SKM-1 treated with dmso at 0.1 percent for 144 hours (cell line): ENCODE results near the gene KCNIP1.

Experiments used
- DNase-seq: peaks from one replicate; lab custom pipeline; 2025; ENCODE audit not compliant: unreplicated experiment; lab: John Stamatoyannopoulos, UW

The KCNIP1 gene

DNA sequence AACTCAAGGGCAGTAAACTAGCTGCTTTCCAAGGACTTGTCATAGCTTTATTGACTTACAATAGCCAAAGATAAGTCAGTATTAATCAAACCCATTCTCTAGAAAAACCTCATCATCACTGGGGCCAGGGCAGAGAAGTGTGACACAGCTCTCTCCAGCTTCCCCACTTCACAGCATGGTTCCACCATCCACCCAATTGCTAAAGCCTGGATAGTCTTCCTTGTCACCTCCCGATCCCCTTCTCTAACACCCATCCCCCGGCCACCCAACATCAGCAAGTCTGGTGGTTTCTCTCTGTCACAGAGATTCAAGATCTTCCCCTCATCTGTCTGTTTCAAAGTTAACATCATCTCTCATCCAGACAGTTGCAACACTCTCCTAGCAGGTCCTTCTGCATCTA, 191.1 kb downstream of the KCNIP1 start:
- DNase-seq: no peak

DNA sequence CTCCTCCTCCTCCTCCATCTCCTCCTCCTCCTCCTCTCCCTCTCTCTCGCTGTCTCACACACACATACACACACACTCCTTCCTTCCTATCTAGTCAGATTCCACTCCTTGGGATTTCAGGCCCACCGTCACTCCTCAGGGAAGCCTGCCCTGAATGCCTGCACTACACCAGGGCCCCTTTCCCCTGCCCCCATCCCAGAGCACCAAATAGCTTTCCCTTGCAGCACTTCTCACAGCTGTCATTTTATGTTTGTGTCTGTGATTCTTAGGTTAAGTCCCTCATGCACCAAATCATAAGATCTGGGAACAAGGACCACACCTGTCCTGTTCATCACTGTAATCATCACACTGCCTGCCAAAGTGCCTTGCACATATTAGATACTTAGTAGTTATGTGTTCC, 193.2 kb downstream of the KCNIP1 start:
- DNase-seq: no peak

DNA sequence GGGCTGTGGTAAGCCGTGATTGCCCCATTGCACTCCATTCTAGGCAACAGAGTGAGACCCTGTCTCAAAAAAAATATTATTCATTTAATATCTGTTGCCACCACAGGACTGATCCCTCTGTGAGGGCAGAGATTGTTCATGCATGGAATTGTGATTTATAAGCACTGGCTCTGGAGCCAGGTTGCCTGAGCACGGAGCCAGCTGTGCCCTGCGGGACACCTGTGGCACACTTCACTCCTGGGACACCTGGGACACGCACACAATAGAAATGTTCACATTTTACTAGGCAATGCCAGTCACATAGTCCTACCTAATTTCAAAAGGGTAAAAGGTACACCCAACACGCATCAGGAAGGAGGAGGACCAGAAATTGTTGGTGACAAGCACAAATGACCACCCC, 196.7 kb downstream of the KCNIP1 start:
- no peak for DNase-seq

DNA sequence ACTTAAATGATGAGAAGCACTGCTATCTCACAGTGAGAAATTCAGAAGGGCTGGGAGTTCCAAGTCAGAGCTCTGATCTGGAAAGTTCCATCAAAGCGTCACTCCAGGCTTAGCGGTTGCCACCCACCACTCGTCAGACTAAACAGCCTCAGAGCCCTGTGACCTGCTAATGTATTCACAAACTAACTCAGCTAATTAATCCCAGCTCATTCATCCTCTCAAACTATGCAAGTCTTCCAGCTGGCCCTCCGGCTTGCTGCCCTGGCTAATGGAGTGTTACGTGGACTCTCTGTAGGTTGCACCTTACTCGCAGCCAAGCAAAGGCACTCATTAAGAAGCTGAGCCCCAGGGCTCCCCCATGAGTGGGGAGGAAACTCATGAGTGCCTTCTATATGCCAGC, 197.5 kb downstream of the KCNIP1 start:
- DNase-seq: no peak

DNA sequence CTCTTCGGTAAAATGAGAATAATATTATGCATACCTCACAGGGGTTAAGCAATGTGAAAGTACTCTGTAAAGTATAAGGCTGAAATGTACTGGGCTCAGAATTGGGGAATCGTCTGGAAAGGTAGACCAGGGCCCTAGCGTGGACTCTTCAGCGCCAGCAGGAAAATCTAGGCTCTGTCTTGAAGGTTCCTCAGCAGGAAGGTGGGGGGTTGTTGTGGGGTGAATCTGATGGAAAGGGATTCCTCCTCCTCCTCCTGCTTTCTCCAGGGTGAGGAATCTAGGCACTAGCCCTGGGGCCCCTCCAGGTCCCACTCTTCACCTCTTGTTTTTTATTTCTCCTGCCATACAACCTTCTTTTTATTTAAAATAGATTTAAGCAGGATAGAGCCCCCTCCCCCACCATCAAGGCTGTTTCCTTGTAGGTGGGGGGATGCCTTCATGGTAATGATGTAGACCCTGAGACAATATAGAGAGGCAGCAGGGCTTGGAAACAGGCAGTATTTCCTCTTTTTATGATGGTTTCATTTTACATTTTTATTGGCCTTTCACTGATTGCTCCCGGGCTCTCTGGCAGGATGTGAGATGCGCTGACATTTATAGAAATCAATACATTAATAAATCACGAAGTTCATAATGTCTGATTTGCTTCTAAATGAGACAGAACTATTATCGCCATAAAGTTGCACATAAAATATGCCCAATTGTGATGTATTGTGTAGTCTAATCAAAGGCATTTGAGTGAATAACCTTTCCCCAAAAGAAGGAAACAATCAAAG, 200.8 kb downstream of the KCNIP1 start:
- DNase-seq: no peak

DNA sequence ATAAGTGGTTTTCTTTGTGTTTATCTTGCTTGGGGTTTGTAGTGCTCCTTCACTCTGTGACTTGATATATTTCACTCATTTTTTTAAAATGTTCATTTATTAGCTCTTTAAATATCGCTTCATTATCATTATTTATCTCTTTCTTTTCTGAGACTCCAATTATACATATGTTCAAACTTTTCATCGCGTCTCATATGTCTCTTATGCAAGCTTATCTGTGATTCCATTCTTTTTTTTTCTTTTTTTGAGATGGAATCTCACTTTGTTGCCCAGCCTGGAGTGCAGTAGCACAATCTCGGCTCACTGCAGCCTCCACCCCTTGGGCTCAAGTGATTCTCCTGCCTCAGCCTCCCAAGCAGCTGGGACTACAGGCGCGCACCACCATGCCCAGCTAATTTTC, 205.8 kb downstream of the KCNIP1 start:
- no peak for DNase-seq

DNA sequence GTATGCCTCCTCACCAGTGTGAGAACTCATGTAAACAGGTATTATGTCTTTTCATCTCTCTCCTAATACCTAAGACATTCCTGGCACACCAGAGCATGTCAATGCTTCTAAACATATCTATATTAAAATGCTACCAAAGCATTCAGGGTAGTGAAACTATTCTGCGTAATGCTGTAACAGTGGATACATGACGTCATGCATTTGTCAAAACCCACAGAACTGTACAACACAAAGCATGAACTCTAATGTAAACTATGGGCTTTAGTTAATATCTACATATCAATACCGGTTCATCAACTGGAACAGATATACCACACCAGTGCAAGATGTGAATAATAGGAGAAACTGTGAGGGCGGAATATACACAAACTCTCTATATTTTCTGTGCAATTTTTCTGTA, 207.5 kb downstream of the KCNIP1 start:
- no peak for DNase-seq

DNA sequence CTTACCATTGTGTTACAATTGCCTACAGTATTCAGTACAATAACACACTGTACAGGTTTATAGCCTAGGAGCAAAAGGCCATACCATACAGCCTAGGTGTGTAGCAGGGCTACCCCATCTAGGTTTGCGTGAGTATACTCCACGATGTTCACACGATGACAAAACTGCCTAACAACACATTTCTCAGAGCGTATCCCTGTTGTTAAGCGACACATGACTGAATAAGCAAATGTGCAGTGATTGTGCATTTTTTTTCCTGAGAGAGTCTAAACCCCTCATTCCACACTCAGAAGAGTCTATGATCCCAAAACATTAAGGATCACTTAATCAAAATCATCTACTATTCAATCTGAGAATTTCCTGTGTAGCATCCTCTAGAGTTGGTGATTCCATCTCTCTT, 211.3 kb downstream of the KCNIP1 start:
- no peak for DNase-seq

DNA sequence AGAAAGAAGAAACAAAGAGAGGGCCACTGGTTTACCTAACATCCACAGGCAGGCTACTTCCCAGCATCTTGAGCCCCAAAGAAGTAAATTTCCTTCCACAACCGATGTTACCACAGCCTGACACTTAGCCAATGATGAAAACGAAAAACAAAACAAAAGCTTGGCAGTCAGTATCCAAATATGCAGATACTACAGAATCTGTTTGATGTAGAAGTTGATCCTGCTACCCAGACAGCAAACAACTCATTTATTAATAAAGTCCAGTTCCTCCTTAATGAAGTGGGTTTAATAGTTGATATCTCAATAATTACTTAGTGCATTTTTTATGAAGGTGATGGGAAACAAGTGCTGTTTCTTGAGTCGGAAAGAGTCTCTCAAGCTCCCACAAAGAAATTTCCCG, 212.6 kb downstream of the KCNIP1 start:
- no peak for DNase-seq

DNA sequence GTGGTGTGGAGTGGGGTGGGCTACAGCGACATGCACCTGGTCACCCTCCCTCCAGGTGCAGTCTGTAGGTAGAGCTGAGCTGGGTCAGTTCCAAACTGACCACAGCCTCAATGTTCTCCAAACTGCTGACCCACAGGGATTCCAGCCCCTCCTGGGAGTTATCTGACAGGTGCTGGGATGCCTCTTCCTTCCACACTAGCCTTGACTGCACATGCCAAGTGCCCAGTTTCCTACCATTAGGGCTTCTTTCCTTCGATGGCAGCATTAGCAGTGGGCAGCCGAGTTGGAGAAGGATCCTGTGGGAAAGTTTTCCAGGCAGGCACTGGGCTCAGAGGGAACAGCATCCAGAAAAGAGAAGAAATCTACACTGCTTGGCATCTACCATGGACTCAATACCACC, 215.7 kb downstream of the KCNIP1 start:
- no peak for DNase-seq

DNA sequence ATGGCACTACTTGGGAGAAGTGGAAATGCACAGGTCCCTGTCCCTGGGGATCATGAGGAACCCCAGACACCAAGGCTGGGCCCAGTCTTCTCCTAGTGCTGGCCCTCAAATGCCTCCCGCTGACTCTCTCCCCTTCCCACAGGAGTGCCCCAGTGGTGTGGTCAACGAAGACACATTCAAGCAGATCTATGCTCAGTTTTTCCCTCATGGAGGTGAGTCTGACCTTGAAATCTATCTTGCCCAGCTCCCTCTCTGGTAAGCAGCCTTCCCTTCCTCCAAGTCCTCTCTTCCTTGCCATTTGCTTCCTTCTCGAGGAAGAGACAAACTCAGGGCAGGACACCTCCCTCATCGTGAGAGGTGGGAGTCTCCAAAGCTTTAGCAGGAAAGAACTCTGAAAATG, 216.4 kb downstream of the KCNIP1 start:
- no peak for DNase-seq

DNA sequence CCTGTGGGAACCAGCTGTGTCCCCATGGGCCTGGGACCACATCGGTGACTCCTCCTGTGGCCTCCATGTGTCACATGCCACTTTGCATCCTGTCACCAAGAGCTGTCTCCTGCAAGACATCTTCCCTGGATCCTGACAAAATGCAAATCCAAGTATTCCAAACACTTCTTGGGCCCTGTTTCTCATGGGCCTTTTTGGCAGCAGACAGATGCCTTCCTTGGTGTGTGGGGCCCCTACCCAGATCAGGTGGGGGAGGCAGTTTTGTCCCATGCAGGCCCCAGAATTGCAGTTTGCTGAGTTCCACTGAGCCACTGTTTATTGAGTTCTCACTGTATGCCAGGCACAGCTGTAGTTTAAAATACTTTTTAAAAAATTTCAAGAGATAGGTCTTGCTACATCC, 217.2 kb downstream of the KCNIP1 start:
- DNase-seq: no peak

DNA sequence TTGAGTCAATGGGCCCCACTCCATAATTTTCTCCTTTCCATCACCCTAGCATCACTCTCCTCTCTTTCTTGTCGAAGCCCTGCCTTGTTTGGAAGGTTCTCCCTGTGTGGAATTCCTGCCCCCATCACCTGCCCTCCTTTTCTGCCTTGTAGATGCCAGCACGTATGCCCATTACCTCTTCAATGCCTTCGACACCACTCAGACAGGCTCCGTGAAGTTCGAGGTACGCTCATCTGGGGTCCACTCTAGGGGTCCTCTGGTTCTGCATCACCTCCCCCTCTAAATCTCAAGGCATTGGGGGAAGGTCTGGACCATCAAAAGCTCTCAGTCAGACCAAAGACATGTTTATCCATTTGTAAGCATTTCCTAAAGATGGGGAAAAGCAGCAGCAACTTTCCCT, 217.9 kb downstream of the KCNIP1 start:
- DNase-seq: no peak

DNA sequence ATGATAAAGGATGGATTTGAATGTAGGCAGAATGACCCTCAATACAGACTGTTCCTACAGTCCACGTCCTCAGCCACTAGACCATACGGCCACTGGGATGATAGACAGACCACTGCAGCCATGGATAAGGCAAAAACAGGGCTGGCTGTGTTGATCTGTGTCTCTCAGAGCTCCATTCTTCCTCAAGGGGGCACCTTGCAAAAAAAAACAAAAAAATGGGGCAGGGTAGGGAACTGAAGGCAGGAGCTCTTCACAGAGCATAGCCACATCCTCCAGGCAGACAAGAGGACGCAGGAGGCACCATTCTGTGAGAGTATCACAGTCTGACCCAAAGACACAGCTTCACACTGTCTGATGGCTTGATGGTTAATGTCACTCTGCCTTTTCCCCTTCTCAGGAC, 218.5 kb downstream of the KCNIP1 start:
- no peak for DNase-seq

DNA sequence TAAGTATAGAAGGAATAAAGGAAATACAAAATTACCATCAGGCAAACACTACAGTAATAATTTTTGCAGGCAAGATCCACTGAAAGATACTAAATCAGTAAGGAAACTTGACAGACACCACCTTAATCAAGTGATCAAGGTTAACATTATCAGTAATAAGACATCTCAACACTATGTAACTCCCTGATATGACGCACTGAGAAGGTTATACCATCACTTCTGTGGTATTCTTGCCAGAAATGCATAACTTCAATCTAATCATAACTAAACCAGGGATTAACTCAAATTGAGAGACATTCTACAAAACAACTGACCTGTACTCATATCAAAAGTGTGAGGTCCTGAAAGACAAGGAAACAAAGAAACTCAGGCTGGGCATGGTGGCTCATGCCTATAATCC, 227.2 kb downstream of the KCNIP1 start:
- DNase-seq: no peak

DNA sequence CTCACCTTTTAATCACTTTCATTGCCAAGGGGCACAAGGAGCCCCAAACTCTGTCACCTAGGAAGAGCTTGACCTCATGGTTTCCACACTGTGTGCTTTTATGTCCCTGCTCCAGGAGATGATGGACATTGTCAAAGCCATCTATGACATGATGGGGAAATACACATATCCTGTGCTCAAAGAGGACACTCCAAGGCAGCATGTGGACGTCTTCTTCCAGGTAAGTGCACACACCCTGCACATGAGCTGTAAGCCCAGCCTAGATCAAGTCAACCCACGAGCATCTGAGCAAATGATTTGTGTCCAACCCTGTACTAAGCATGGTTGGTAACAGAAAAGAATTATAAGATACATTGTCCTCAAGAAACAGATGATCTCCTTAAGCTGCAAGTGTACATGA, 228.9 kb downstream of the KCNIP1 start:
- DNase-seq: no peak

DNA sequence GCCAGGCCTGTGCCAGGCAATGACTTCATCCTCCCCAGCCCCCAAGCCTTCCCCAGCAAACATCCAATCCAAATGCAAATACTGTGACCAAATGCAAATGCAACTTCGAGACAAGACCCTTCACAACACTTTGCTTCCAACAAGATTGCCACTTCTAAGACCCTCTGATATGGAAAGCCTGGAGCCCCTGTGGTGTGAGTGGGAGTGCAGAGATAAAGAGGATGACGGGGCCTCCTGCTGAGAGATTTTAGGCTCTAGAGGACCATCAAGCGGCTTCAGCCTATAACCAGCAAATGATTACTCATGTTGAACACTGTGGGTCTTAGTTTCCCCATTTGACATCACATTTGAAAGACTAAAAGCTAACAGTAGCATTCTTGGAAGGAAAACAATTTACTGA, 233.1 kb downstream of the KCNIP1 start:
- DNase-seq: no peak

DNA sequence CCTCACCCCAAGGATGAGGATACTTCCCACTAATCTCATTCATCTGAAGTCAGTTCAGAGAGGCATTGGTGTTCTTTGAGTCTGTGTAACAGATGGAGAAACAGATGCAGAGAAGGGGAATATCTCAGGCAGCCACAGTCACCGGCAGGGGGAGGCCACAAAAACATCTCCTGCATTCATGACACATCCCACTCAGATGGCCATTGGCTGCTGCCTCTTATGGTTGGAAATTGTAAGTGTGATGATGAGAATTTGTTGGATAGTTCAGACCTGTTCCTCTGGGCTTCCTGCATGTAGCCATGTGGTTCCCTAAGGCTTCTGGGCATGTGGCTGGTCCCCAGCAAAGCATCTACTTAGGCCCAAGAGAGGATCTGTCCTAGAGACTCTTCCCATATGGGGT, 233.8 kb downstream of the KCNIP1 start:
- DNase-seq: no peak

DNA sequence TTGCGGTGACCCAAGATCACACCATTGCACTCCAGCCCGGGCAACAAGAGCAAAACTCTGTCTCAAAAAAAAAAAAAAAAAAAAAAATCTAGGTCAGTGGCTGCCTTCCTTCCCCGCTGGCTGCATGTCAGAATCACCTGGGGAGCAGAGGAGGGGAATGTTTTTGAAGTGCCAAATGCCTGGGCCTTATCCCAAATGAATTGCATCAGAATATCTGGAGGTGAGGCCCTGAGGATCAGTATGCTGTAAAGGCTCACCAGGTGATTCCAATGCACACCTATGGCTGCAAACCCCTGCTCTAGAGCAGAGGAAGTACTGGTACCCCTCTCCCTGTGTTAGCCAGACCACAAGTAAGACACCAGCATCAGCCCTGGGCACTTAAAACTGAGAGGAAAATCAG, 235.0 kb downstream of the KCNIP1 start:
- no peak for DNase-seq

DNA sequence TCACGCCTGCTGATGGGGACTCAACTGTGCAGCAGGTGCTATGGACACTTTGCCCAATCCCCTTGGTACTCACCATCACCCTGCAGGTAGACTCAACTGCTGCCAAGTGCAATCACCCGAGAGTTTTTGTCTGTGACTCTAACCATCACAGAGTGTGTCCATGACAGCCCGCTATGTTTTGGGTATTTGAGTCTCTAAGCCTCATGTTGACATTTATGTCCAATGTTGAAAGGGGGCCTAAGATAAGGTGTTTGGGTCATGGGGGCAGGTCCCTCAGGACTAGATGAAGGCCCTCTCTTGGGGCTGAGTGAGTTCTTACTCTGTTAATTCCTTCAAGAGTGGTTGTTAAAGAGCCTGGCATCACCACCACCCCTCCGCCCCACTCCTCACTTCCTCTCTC, 235.6 kb downstream of the KCNIP1 start:
- no peak for DNase-seq

DNA sequence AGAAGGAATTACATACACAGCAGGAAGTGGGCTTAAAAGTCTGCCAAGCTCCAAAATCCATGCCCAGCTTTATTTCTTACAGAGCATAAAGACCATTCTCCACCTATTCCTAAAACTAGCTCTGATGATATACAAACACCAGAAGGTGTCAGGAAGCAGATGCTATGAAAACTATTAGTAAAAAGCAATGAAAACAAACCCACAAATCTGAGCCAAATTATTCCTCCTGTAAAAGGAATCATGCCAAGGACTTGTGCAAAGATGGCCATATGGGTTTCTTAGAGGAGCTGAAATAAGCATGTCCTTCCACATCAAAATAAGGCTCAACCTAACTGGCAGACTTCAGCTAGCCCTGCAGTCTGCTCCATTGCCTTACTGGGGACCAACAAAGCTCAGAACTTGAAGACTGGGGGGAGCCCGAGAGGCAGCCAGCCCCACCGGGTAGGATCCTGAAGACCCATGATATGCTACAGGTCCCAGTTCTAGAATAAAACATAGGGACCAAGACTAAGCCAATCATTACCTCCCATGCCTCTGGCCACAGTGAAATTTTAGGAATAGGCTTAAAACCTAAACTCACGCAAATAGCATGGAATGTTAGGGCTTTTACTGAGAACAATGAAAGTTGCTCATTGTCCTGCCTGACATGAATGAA, 236.9 kb downstream of the KCNIP1 start:
- no peak for DNase-seq

DNA sequence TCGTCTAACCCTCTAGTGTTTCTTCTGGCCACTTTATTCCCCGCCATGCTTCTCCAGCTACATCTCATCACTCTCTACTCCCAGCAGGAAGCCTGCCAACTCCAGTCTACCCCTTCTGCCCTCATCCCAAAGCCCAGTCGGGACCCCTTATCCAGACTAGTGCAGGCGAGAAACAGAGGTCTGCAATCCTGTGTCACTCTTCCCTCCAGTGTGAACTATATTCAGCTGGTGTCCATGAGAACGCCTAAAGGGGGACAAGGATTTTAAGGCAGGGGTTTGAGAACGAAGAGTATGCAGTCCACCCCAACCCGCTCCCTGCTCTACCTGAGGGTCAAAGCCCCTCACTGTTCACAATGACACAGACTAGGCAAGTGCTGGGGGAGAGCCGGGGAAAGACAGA, 238.0 kb downstream of the KCNIP1 start:
- DNase-seq: no peak

DNA sequence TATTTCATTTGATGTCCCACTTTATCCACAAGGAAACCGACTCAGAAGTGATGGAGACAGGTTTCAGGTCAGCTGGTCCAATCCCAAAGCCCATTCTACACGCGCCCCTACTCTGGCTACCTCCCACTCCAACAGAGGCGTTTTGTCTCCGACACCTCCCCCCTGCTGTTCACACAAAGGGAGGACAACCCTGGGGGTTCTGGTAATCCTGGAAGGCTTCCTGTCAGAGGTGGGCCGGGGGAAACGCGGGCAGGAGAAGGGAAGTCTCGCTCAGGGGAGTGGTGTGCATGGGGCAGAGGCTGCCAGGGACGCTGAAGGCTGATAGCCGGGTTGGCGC, 240.0 kb downstream of the KCNIP1 start:
- no peak for DNase-seq
